T follicular helper cell (primary cell): ENCODE measurements around the gene LRRC26.

ENCODE experiments used
- DNase-seq: peaks from one replicate; pipeline ENCODE4 v3.0.0-alpha.2; 2020; ENCODE audit warnings: low read depth

LRRC26 gene

DNA sequence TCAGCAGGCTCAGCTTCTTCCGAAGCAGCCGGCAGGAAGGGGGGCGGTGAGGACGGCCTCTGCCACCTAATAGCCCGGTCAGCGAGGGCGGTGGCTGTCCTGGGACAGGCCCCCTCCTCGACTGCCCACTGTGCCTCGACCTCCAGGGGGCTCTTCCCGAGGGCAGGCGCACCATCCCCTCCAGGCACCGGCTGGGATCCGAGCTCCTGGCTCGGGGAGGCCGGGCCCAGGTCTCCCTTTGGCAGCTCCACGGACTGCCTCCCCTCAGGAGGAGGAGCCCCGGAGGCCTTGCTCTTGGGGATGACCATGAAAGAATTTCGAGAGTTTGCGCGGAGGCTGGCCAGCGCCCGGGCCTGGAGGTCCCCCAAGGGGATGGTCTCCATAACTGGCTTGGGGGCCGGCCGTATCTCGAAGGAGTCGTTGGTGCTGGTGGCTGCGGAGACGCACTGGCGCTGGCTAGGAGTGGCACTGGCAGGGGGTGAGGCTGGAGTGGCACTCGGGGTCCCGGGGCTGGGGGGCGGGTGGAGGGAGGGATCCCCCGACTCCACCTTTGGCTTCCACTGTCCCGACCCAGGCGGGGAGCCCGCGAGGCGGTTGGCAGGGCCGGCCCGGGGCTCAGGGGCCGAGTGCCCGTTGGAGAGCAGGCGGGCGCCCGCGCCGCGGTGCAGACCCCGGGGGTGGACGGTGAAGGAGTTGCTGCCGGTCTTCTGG is 29.7 kb upstream of the LRRC26 start:
- DNase-seq: no peak

DNA sequence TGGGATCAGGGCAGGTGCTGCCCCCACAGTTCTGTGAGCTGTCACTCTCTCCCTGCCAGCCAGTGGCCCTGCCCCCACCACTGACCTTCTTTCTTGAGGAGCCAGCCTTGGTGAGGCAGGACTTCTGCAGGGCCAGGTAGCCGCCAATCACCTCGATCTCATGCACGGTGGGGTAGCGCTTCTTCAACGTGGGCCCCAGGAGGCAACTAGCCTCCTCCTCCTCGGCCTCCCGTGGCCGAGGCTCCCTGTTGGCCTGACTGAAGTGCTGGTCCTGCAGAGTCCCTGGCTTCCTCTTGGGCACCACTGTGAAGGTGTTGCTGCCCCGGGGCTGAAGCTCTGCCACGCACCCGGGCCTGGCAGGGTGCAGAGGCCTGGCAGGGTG is 29.0 kb upstream of the LRRC26 start:
- no peak for DNase-seq

- DNase-seq: no peak
Measured at GRCh38 chr9:137198051-137198901, 28.4 kb upstream of the LRRC26 start.

DNA sequence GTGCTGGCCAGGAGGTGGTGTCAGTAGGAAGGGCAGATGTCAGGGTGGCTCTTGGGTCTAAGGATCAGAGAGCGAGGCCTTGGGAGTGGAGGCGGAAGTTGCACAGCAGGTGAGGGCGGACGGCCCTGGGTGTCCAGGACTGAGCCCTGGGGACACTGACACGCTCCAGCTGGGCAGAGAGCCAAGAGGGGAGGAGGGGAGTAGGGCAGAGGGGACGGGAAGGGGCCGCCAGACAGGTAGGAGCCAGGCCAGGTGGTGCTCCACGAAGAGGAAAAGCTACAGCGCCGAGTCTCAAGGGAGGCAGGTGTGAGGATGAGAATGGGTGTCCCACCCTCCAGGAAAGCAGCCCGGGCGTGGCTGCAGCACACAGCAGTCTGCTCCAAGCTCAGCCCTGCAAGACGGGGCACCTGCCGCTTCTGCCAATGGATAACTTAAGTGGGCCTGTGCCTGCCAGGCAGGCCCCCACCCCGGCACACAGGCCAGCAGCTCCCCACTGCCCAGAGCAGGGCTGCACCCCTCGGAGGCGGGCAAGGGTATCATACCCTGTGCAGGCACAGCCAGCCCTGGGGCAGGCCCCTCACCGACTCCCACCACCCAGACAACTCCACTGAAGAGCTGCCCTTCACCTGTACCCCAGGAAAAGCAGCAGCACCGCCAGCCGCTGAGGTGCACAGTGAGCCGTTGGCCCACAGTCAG is 25.8 kb upstream of the LRRC26 start:
- no peak for DNase-seq

- DNase-seq: no peak
Measured at GRCh38 chr9:137194909-137195308, 25.1 kb upstream of the LRRC26 start.

- DNase-seq: no peak
Measured at GRCh38 chr9:137194388-137194787, 24.5 kb upstream of the LRRC26 start.

DNA sequence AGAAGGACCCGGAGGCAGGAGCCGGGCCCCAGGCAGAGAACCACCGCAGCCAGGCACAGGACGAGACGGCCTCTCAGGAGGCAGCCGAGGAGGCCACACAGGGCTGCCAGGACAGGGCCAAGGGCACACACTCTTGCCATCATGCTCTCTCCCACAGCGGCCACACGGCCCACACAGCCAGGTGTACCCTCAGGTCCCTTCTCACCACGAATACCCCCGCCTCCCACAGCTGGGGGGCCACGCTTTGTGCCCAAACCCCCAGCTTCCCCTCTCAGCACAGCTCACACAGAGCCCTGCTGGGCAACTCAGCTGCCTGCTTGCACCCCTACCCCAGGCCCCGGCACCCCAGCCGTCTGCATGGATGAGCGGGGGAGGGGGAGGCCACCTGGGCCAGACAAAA is 23.9 kb upstream of the LRRC26 start:
- no peak for DNase-seq

DNA sequence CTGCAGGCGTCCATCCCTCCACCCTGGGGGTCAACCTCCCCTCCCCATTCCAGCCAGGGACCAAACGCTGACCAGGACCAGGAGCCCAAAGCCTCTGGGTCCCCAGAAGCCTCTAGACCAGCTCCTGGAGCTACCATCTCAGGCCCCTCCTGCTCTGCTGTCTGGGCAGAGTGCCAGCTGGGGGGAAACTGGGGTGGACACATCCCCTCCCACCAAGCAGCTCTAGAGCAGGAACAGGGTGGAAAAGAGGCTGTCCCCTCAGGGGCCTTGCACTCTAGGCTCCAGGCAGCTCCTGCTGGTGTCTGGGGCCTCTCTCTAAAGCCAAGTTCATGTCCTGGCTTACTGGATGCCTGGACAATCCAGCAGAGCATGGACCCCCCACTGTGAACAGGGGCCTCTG is 23.0 kb upstream of the LRRC26 start:
- no peak for DNase-seq

- no peak for DNase-seq
Measured at GRCh38 chr9:137192448-137192780, 22.6 kb upstream of the LRRC26 start.

DNA sequence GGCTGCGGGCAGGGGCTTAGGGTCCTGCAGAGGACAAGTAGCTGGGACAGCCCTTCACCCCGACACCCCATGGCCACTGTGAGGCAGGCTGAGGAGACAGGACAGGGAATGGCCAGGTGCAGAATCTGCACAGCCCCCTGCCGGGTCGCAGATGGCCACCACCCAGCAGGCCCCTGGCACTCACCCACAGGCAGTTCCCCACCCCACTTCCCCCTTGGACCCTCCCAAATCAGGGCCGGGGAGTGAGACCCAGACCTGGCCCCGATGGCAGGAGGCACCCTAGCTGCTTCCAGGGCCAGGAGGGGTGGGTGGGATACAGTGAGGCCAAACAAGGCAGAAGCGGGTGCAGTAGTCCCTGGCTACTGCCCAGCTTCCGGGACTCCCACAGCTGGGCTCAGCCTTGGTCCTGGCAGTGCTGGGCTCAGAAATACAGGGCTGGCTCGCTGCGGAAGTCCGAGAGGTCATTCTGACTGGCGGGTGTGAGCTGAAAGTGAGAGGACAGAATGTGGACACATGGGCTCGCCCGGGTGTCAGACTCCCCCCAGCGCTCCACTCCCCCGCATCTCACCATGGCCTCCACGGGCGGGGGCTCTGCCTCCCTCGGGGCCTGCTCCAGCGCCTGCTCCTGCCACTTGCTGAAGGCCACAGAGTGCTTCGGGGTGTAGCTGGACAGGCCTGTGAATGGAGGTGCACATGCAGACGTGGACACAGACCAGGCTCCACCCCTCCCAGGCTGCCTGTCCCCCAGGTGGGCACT is 22.0 kb upstream of the LRRC26 start:
- no peak for DNase-seq

- DNase-seq: no peak
Measured at GRCh38 chr9:137191245-137191644, 21.4 kb upstream of the LRRC26 start.

DNA sequence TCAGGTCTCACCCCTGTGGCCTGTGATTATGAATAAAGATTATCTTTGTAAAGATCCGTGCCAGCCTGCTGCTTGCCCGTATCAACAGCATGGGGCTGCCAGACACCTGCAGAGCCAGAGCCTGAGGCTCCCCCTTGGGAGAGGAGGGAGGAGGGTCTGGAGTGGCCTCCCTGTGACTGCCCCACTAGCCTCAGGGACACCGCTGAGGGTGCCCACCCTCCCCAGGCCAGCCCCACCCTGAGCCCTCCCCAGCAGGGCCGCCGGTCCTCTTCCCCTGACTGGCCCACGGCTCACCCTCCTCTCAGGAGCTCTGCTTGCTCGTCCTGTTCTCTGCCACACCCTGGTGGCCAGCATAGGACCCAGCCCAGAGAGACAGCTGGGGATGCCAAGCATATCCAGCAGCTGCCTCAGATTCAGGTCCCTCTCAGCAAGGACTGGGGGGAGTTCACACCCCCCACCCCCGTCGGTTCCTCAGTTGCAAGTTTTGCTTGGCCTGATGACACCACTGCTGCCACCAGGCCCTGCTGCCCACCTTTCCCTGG is 20.5 kb upstream of the LRRC26 start:
- DNase-seq: no peak

GRCh38 chr9:137189297-137190295 is 19.7 kb upstream of the LRRC26 start:
- no peak for DNase-seq

- DNase-seq: peak; percentile 87
Measured at GRCh38 chr9:137188490-137189296, 18.8 kb upstream of the LRRC26 start, which contains the start of the genes ANAPC2 and SSNA1. ANAPC2 (minus strand) TSS chr9:137188560; CDS start chr9:137188532, 28 bp downstream. SSNA1 (plus strand) TSS chr9:137188676; CDS start chr9:137188727, 51 bp downstream.

- DNase-seq: no peak
Measured at GRCh38 chr9:137188086-137188489, 18.2 kb upstream of the LRRC26 start.

- DNase-seq: no peak
Measured at GRCh38 chr9:137187386-137187785, 17.5 kb upstream of the LRRC26 start.

GRCh38 chr9:137186385-137186784 is 16.5 kb upstream of the LRRC26 start:
- DNase-seq: no peak

- DNase-seq: no peak
Measured at GRCh38 chr9:137185921-137186320, 16.1 kb upstream of the LRRC26 start.

DNA sequence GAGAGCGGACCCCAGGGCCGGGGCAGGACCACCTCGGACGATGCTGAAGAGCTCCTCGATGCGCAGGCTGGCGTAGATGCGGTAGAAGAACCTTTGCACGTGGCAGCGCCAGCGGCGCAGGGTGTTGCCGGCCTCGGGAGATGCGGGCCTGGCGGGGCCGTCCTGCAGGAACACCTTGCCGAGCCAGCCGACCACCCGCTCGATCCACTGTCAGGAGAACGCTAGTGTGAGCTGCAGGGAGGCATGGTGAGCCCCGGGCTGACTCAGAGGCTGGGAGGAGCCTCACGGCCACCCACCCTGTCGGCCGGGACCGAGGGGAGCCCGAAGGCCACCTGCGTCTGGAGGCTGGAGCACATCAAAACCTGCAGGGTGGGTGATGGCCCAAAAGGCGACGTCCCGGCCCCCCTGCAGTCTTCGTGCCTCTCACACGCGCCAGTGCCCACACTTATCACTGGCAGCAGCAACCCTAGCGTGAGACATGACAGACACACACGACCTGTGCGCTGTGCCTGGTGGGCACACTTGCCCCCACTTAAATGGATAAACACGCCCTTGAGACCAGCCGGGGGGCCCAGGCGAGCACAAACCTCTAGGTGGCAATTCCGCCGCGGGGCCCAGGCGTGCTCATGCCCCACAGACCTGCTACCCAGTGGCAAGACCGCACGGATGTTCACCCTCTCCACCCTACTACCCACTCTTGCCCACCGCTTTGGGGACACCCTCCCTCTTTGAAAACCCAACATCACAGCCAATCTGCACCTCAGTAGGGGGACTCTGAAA is 15.2 kb upstream of the LRRC26 start:
- no peak for DNase-seq
